HG03064 (cell line): Measurements from ENCODE around the gene PLCB1.

Source experiments
- ATAC-seq: cut with Tn5 transposase; IDR thresholded peaks from one replicate; pipeline ENCODE4 v1.9.1; 2021; ENCODE audit warnings: low read depth; ENCODE audit not compliant: unreplicated experiment

The PLCB1 gene

GRCh38 chr20:8205996-8206395 is 73.9 kb downstream of the PLCB1 start:
- ATAC-seq: no peak

- no peak for ATAC-seq
Observed at GRCh38 chr20:8208226-8208625, 76.2 kb downstream of the PLCB1 start.

- no peak for ATAC-seq
Observed at GRCh38 chr20:8209061-8209460, 77.0 kb downstream of the PLCB1 start.

GRCh38 chr20:8210749-8211148 is 78.7 kb downstream of the PLCB1 start:
- no peak for ATAC-seq

- no peak for ATAC-seq
Observed at GRCh38 chr20:8212286-8212685, 80.2 kb downstream of the PLCB1 start.

- ATAC-seq: no peak
Observed at GRCh38 chr20:8213270-8213669, 81.2 kb downstream of the PLCB1 start.

GRCh38 chr20:8213831-8214587 is 81.9 kb downstream of the PLCB1 start:
- peak; percentile 75 for ATAC-seq

GRCh38 chr20:8215361-8215781 is 83.3 kb downstream of the PLCB1 start:
- no peak for ATAC-seq

- ATAC-seq: no peak
Observed at GRCh38 chr20:8216375-8217200, 84.5 kb downstream of the PLCB1 start.

- ATAC-seq: no peak
Observed at GRCh38 chr20:8218861-8219260, 86.8 kb downstream of the PLCB1 start.

- ATAC-seq: no peak
Observed at GRCh38 chr20:8219403-8219802, 87.3 kb downstream of the PLCB1 start.

GRCh38 chr20:8220716-8221115 is 88.7 kb downstream of the PLCB1 start:
- ATAC-seq: no peak

GRCh38 chr20:8221887-8222419 is 89.9 kb downstream of the PLCB1 start:
- ATAC-seq: no peak

GRCh38 chr20:8223091-8223870 is 91.2 kb downstream of the PLCB1 start:
- ATAC-seq: no peak

GRCh38 chr20:8225658-8226057 is 93.6 kb downstream of the PLCB1 start:
- ATAC-seq: no peak

GRCh38 chr20:8226106-8226505 is 94.0 kb downstream of the PLCB1 start:
- ATAC-seq: no peak

- no peak for ATAC-seq
Observed at GRCh38 chr20:8227293-8227692, 95.2 kb downstream of the PLCB1 start.

GRCh38 chr20:8228315-8228714 is 96.2 kb downstream of the PLCB1 start:
- no peak for ATAC-seq

- ATAC-seq: no peak
Observed at GRCh38 chr20:8229090-8229489, 97.0 kb downstream of the PLCB1 start.

GRCh38 chr20:8231038-8231437 is 99.0 kb downstream of the PLCB1 start:
- ATAC-seq: no peak

- ATAC-seq: no peak
Observed at GRCh38 chr20:8232332-8232731, 100.3 kb downstream of the PLCB1 start.
